Measurements from ENCODE around the gene SIM1. TPM values are rescaled to one million over a fixed set of nuclear protein-coding genes. Genes with fewer than 3 reads are reported as not detected.

SIM1 gene
- polyA plus RNA-seq, 1 experiment, result 32.9 TPM

DNA sequence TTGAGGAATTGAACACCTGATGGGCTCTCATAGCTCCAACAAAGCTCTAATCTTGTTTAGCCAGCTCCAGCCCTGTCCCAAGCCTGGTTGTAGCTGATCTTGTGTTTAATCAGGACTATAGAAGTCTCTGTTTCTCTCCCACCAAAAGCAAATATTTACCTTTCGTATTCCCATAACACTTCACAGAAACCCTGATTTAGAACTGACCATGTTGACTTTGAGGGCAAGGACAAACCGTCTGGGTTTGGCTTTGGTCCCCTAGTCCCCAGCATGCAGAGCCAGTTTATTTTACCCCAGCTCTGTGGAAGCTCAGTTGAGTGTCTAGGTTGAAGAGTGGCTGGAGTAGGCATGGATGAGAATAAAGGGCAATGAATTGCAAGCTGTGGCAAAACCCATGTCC lies 18.0 kb upstream of the SIM1 start:
- DNase-seq (ENCODE audit: low read depth), result no peak
- POLR2A ChIA-PET, result no interaction called here
- CTCF ChIA-PET, result interaction anchor here (0.7 to 4.5 kb wide), 5 partner anchors 165 to 375 kb away, joined by 3 to 19 read pairs (median 5); no protein-coding TSS in a partner anchor
- H3K4me3 ChIP-seq (ENCODE audit: low read depth, low read length), result no peak overlapping the region
- TF ChIP-seq, protein P1, sequence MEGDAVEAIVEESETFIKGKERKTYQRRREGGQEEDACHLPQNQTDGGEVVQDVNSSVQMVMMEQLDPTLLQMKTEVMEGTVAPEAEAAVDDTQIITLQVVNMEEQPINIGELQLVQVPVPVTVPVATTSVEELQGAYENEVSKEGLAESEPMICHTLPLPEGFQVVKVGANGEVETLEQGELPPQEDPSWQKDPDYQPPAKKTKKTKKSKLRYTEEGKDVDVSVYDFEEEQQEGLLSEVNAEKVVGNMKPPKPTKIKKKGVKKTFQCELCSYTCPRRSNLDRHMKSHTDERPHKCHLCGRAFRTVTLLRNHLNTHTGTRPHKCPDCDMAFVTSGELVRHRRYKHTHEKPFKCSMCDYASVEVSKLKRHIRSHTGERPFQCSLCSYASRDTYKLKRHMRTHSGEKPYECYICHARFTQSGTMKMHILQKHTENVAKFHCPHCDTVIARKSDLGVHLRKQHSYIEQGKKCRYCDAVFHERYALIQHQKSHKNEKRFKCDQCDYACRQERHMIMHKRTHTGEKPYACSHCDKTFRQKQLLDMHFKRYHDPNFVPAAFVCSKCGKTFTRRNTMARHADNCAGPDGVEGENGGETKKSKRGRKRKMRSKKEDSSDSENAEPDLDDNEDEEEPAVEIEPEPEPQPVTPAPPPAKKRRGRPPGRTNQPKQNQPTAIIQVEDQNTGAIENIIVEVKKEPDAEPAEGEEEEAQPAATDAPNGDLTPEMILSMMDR (IDR thresholded peaks at IDR 0.05; ENCODE audit: insufficient read depth, low read depth, low read length), result no peak
- no peaks in the 10 kb centered on the region for H3K36me3 ChIP-seq (ENCODE audit: control insufficient read depth, insufficient read depth, low read length)
- H3K27me3 ChIP-seq (ENCODE audit: control insufficient read depth, insufficient read depth, low read length), result no peaks in the 10 kb centered on the region

DNA sequence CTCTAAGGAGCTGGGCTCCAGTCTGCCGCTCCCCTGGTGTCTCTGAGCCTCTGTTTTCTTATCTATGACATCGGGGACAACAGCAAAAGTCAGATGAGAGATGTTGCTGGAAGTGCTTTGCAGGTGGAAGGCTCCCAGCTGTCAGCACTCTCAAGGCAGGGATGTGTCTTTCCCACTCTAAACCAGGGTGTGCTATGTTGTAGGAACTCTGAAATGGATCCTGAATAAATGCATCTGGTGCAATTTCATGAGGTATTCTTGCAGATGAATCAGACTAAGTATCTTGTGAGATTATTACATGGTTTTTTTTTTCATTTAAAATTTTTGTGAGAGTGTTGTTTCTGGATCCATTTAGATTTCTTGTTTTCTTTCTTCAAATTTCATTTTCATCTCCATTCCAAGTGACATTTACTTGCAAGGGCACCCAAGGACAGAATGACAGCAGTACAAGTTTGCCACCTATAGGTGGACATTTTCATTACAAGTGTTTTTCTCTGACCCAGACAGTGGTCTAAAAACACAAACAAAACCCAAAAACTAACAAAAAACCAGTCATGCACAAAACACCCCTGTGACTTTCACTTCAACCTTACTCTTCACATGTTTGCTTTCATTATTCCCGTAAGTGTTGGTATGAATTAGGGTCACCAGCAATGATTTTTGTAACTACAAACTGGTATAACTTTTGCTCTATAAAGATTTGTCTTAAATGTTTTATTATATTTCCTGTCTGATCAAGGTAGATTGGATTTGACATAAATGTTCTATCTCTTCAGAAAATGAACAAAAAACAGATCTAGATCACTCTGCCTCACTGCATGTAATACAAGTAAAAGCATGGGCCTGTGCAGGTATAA lies 14.7 kb upstream of the SIM1 start:
- Histone ChIP-seq H3K27me3 (ENCODE audit: control insufficient read depth, insufficient read depth, low read length) (no peaks in the 10 kb centered on the region), H3K4me3 (ENCODE audit: low read depth, low read length) (no peak overlapping the region), H3K36me3 (ENCODE audit: control insufficient read depth, insufficient read depth, low read length) (no peaks in the 10 kb centered on the region)
- POLR2A ChIA-PET, result no interaction called here
- no peak for DNase-seq (ENCODE audit: low read depth)
- CTCF ChIA-PET, result interaction anchor here (0.8 to 4.5 kb wide), 16 partner anchors 16 to 372 kb away, joined by 3 to 19 read pairs (median 4); no protein-coding TSS in a partner anchor
- TF ChIP-seq, protein P1 (IDR thresholded peaks at IDR 0.05; ENCODE audit: insufficient read depth, low read depth, low read length), result peak; percentile 70

DNA sequence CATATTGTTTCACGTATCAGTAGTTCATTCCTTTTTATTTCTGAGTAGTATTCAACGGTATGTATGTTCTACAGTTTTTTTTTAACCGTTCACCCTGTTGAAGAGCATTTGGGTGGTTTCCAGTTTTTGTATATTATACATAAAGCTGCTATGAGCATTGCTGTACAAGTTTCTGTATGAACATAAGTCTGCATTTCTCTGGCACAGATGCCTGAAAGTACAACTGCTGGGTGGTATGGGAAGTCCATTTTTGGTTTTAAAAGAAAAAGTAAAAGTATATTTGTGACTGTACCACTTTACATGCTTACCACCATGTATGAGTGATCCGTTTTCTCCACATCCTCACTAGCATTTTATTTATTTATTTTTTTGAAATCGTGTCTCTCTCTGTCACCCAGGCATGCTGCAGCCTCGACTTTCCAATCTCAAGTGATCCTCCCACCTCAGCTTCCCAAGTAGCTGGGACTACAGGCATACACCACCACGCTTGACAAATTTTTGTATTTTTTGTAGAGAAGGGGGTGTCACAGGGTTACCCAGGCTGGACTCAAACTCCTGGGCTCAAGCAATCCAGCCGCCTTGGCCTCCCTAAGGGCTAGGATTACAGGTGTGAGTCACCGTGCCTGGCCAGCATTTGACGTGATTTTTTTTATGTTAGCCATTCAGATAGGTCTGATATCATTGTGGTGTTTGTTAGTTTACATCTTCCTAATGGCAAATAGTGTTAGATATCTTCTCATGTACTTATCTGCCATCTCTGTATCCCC lies 11.0 kb upstream of the SIM1 start:
- no peak for DNase-seq (ENCODE audit: low read depth)
- ChIA-PET CTCF (interaction anchor here (1.1 to 2.5 kb wide), 3 partner anchors 357 to 368 kb away, joined by 3 to 11 read pairs (median 10); no protein-coding TSS in a partner anchor), POLR2A (no interaction called here)
- TF ChIP-seq, protein P1 (IDR thresholded peaks at IDR 0.05; ENCODE audit: insufficient read depth, low read depth, low read length), result no peak
- no peaks in the 10 kb centered on the region for H3K36me3 ChIP-seq (ENCODE audit: control insufficient read depth, insufficient read depth, low read length)
- H3K4me3 ChIP-seq (ENCODE audit: low read depth, low read length), result no peak overlapping the region
- H3K27me3 ChIP-seq (ENCODE audit: control insufficient read depth, insufficient read depth, low read length), result no peaks in the 10 kb centered on the region

DNA sequence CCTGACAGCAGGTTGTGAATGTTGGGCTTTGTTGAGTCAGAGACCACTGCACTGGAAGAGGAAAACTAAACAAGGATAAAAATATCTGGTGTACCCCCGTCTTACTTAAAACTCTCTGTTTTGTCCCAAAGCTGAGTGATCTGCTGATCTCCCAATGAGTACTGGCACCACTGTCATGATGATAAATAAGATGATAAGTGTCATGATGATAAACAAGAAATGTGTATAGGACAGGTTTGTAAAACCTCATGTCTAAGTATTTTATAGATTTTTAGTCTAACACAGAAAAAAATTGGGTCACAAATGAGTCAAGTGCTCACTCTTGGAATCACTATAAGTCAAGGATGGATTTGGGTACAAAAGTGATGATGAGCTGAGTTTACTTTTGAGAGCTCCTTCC lies 8.5 kb upstream of the SIM1 start:
- Histone ChIP-seq H3K27me3 (ENCODE audit: control insufficient read depth, insufficient read depth, low read length) (no peaks in the 10 kb centered on the region), H3K4me3 (ENCODE audit: low read depth, low read length) (no peak overlapping the region), H3K36me3 (ENCODE audit: control insufficient read depth, insufficient read depth, low read length) (no peaks in the 10 kb centered on the region)
- ChIA-PET POLR2A (no interaction called here), CTCF (interaction anchor here (0.8 to 1.8 kb wide), 5 partner anchors 356 to 373 kb away, joined by 3 to 6 read pairs (median 3); no protein-coding TSS in a partner anchor)
- no peak for DNase-seq (ENCODE audit: low read depth)
- TF ChIP-seq, protein P1 (IDR thresholded peaks at IDR 0.05; ENCODE audit: insufficient read depth, low read depth, low read length), result no peak

DNA sequence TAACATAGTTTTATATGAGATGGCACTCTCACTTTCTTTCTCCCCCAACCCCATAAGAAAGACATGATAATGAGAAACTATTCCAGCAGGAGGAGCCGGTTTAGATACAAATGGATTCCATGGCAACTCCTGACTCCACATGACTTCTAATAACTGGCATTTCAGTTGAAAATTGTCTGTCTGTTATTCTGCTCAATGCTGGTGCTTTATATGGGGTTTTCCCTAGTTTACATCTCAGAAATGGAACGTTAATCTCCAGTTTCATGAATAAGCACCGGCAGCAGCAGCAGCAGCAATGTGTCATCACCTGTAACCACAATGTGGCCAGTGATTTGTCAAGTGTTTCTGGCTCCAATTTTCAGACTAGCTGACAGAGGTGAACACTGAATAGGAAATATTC lies 8.0 kb upstream of the SIM1 start:
- ChIA-PET CTCF (interaction anchor here (0.8 to 1.8 kb wide), 5 partner anchors 356 to 373 kb away, joined by 3 to 6 read pairs (median 3); no protein-coding TSS in a partner anchor), POLR2A (no interaction called here)
- H3K4me3 ChIP-seq (ENCODE audit: low read depth, low read length), result no peak overlapping the region
- no peaks in the 10 kb centered on the region for H3K27me3 ChIP-seq (ENCODE audit: control insufficient read depth, insufficient read depth, low read length)
- DNase-seq (ENCODE audit: low read depth), result no peak
- no peaks in the 10 kb centered on the region for H3K36me3 ChIP-seq (ENCODE audit: control insufficient read depth, insufficient read depth, low read length)
- TF ChIP-seq, protein P1 (IDR thresholded peaks at IDR 0.05; ENCODE audit: insufficient read depth, low read depth, low read length), result peak; percentile 24

Data from BJ (cell line).